ENCODE results near the gene UPP1. TPM values are rescaled to one million over a fixed set of nuclear protein-coding genes. Genes with fewer than 3 reads are reported as not detected.

The UPP1 gene
- polyA plus RNA-seq, 2 of the 4 experiments (the other 2 are of a cell fraction) = 32.2 to 55.7 TPM

DNA sequence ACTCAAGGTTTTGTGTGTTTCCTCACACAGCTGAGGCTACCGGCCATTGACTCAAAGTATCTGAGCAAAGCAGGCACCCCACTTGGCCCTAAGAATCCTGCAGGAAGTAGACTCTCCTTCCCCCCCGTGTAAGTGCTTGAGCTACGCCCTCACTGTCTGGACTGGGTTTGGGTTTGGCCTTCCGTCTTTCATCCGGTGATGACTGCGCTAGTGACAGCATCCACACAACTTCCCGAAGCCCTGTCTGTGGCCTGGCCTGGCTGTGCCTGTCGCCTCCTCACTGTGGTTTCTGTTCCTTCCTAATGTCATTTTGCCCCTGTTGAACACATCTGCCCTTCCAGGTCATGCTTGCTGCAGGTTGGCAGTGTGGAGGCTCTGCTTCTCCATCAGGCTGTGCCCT, 39.2 kb upstream of the UPP1 start:
- Histone ChIP-seq H3K9me3 (no peaks in the 10 kb centered on the region), H3K4me3 (no peak overlapping the region), H3K4me1 (no peaks in the 10 kb centered on the region), H3K27ac (no peak overlapping the region), H3K4me2 (no peak overlapping the region)
- 80% methylated on average over 7 of the region's 8 CpGs for WGBS (ENCODE audit: missing lambda C conversion rate)
- TF ChIP-seq CBX8 (IDR thresholded peaks at IDR 0.05) (no peak), CBX2 (IDR thresholded peaks at IDR 0.05; ENCODE audit: borderline replicate concordance, low read depth) (no peak), RAD21 (conservative IDR thresholded peaks at IDR 0.05 in 1 of 2, IDR thresholded peaks at IDR 0.05 in 1 of 2) (no peak), HDAC2 (IDR thresholded peaks at IDR 0.05) (no peak), EHF (CRISPR knock-in tag; IDR thresholded peaks at IDR 0.05) (no peak), ZNF302 (CRISPR knock-in tag; IDR thresholded peaks at IDR 0.05) (no peak), MAZ (IDR thresholded peaks at IDR 0.05; ENCODE audit: borderline replicate concordance, low read depth, low read length) (no peak)
- DNase-seq (ENCODE audit: low read depth in 1 of 2, low spot score in 1 of 2) (no peak), FAIRE-seq (no peak), ATAC-seq (no peak)
- CTCF ChIA-PET = interaction anchor here (1.0 to 1.7 kb wide), 2 partner anchors 9 to 12 kb away, joined by 3 to 5 read pairs; no protein-coding TSS in a partner anchor
- POLR2A ChIA-PET = interaction anchor here (0.6 kb wide), 1 partner anchor 42 kb away, joined by 3 read pairs; no protein-coding TSS in a partner anchor

DNA sequence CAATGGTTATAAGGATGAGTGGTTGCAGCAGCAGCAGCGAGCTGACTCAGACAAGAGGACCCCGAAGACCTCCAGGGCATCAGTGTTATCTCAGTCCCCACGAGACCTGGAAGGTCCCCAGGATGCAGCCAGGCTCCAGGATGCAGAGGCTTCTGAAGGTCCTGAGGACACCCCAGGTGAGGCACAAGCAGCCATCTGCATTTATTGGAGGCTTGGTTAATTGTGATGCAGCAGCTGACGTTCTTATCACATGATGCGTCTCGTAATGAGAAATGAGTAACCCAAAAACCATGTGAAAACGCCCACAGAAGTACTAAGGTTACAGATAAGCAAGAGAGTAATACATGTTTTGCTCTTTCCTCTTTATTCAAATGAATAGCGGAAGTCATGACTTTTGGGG, 36.3 kb upstream of the UPP1 start:
- Histone ChIP-seq H3K4me3 (no peak overlapping the region), H3K4me2 (no peak overlapping the region), H3K27ac (no peak overlapping the region), H3K9me3 (peaks cover 12% of the 10 kb centered on the region; the same call in 1 of the 3 replicates), H3K4me1 (no peaks in the 10 kb centered on the region)
- FAIRE-seq = no peak
- POLR2A ChIA-PET = no interaction called here
- 37% methylated on average over 8 of the region's 8 CpGs for WGBS (ENCODE audit: missing lambda C conversion rate)
- CTCF ChIA-PET = interaction anchor here (1.3 to 2.4 kb wide), 4 partner anchors 24 to 61 kb away, joined by 3 to 6 read pairs (median 4); no protein-coding TSS in a partner anchor
- TF ChIP-seq EHMT2 (IDR thresholded peaks at IDR 0.05; ENCODE audit: low read depth) = no peak
- no peak for TF ChIP-seq MYC (IDR thresholded peaks at IDR 0.05; ENCODE audit: borderline replicate concordance, low read length)
- TF ChIP-seq, protein P1, sequence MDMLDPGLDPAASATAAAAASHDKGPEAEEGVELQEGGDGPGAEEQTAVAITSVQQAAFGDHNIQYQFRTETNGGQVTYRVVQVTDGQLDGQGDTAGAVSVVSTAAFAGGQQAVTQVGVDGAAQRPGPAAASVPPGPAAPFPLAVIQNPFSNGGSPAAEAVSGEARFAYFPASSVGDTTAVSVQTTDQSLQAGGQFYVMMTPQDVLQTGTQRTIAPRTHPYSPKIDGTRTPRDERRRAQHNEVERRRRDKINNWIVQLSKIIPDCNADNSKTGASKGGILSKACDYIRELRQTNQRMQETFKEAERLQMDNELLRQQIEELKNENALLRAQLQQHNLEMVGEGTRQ (IDR thresholded peaks at IDR 0.05) = peak; percentile 66
- no peak for TF ChIP-seq RCOR1 (IDR thresholded peaks at IDR 0.05; ENCODE audit: low read depth, low read length)
- no peak for ATAC-seq
- DNase-seq (ENCODE audit: low read depth in 1 of 2, low spot score in 1 of 2) = peak in 1 of 2 experiments; percentile 18

DNA sequence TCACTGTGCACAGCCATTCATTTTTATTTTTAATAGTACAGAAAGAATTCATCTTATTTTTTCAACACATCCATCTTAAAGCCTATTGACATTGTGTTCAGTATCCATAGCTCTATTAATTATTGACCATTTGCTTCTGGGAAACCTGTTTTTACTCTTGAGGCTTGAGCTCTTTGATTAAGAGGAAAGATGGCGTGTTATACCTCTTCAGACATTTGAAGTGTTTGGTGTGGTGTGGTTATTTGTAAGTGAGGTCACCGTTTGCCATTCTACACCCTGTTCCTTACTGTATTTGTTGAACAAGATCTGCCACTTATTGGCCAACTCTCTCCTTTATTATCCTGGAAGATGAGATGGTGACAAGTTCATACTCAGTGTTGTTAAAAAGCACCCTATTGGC, 35.3 kb upstream of the UPP1 start:
- no peak overlapping the region for H3K27ac ChIP-seq
- no peak for FAIRE-seq
- no peak overlapping the region for H3K4me2 ChIP-seq
- no peak overlapping the region for H3K4me3 ChIP-seq
- DNase-seq (ENCODE audit: low read depth in 1 of 2, low spot score in 1 of 2) = no peak
- TF ChIP-seq MAZ (IDR thresholded peaks at IDR 0.05; ENCODE audit: borderline replicate concordance, low read depth, low read length) (no peak), NFE2L2 (conservative IDR thresholded peaks at IDR 0.05; ENCODE audit: low read length) (no peak), NPAS2 (CRISPR knock-in tag; IDR thresholded peaks at IDR 0.05; ENCODE audit: borderline replicate concordance) (no peak), POLR2A (IDR thresholded peaks at IDR 0.05; ENCODE audit: low read length) (no peak), HOXA7 (CRISPR knock-in tag; IDR thresholded peaks at IDR 0.05) (no peak), PHF8 (IDR thresholded peaks at IDR 0.05; ENCODE audit: borderline replicate concordance, low read depth) (no peak), CEBPB (IDR thresholded peaks at IDR 0.05) (no peak), CBX8 (IDR thresholded peaks at IDR 0.05) (no peak), HOXB13 (CRISPR knock-in tag; IDR thresholded peaks at IDR 0.05; ENCODE audit: low read depth) (no peak), BHLHE40 (IDR thresholded peaks at IDR 0.05; ENCODE audit: low read depth, low read length) (no peak), ZFP36 (IDR thresholded peaks at IDR 0.05; ENCODE audit: borderline replicate concordance, partially characterized antibody) (no peak), FOSL2 (IDR thresholded peaks at IDR 0.05) (no peak), FOSL2 (CRISPR knock-in tag; IDR thresholded peaks at IDR 0.05) (no peak), RAD21 (conservative IDR thresholded peaks at IDR 0.05 in 1 of 2, IDR thresholded peaks at IDR 0.05 in 1 of 2) (no peak)
- TF ChIP-seq, protein P2, sequence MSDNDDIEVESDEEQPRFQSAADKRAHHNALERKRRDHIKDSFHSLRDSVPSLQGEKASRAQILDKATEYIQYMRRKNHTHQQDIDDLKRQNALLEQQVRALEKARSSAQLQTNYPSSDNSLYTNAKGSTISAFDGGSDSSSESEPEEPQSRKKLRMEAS (IDR thresholded peaks at IDR 0.05) = no peak
- TF ChIP-seq, protein P3, sequence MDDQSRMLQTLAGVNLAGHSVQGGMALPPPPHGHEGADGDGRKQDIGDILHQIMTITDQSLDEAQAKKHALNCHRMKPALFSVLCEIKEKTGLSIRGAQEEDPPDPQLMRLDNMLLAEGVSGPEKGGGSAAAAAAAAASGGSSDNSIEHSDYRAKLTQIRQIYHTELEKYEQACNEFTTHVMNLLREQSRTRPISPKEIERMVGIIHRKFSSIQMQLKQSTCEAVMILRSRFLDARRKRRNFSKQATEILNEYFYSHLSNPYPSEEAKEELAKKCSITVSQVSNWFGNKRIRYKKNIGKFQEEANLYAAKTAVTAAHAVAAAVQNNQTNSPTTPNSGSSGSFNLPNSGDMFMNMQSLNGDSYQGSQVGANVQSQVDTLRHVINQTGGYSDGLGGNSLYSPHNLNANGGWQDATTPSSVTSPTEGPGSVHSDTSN (IDR thresholded peaks at IDR 0.05) = no peak
- TF ChIP-seq, protein P4, sequence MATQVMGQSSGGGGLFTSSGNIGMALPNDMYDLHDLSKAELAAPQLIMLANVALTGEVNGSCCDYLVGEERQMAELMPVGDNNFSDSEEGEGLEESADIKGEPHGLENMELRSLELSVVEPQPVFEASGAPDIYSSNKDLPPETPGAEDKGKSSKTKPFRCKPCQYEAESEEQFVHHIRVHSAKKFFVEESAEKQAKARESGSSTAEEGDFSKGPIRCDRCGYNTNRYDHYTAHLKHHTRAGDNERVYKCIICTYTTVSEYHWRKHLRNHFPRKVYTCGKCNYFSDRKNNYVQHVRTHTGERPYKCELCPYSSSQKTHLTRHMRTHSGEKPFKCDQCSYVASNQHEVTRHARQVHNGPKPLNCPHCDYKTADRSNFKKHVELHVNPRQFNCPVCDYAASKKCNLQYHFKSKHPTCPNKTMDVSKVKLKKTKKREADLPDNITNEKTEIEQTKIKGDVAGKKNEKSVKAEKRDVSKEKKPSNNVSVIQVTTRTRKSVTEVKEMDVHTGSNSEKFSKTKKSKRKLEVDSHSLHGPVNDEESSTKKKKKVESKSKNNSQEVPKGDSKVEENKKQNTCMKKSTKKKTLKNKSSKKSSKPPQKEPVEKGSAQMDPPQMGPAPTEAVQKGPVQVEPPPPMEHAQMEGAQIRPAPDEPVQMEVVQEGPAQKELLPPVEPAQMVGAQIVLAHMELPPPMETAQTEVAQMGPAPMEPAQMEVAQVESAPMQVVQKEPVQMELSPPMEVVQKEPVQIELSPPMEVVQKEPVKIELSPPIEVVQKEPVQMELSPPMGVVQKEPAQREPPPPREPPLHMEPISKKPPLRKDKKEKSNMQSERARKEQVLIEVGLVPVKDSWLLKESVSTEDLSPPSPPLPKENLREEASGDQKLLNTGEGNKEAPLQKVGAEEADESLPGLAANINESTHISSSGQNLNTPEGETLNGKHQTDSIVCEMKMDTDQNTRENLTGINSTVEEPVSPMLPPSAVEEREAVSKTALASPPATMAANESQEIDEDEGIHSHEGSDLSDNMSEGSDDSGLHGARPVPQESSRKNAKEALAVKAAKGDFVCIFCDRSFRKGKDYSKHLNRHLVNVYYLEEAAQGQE (IDR thresholded peaks at IDR 0.05) = no peak
- TF ChIP-seq, protein P5, sequence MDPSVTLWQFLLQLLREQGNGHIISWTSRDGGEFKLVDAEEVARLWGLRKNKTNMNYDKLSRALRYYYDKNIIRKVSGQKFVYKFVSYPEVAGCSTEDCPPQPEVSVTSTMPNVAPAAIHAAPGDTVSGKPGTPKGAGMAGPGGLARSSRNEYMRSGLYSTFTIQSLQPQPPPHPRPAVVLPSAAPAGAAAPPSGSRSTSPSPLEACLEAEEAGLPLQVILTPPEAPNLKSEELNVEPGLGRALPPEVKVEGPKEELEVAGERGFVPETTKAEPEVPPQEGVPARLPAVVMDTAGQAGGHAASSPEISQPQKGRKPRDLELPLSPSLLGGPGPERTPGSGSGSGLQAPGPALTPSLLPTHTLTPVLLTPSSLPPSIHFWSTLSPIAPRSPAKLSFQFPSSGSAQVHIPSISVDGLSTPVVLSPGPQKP (IDR thresholded peaks at IDR 0.05; ENCODE audit: low read depth, low read length) = no peak
- ChIA-PET POLR2A (no interaction called here), CTCF (interaction anchor here (1.2 to 1.6 kb wide), 4 partner anchors 23 to 62 kb away, joined by 3 to 5 read pairs (median 4); no protein-coding TSS in a partner anchor)
- ATAC-seq = no peak
- WGBS (ENCODE audit: missing lambda C conversion rate) = 64% methylated on average over 2 of the region's 2 CpGs
- H3K9me3 ChIP-seq = peaks cover 12% of the 10 kb centered on the region; the same call in 1 of the 3 replicates
- no peaks in the 10 kb centered on the region for H3K4me1 ChIP-seq

Data from A549 (cell line).